GM12864 (cell line): Measurements from ENCODE around the gene FES.
A peak's percentile ranks its signal among the peaks of the same experiment; 100 is the strongest.

Experiments used
- DNase-seq: peaks from one replicate; pipeline ENCODE4 v3.0.0-alpha.2; 2011; ENCODE audit warnings: low read depth
- H3K4me3 ChIP-seq: 2 replicates; pipeline ENCODE4 v1.5.1; 2011; ENCODE audit warnings: mild to moderate bottlenecking, low read depth, low read length, control low read depth
- CTCF ChIP-seq: IDR thresholded peaks from 2 replicates; pipeline ENCODE4 v1.5.1; 2011; ENCODE audit warnings: low read depth, mild to moderate bottlenecking, moderate library complexity, low read length, control low read depth, inconsistent platforms; ENCODE audit errors: missing control alignments

FES gene

GRCh38 chr15:90901175-90902039 is 17.1 kb downstream of the FES start:
- no peak for TF ChIP-seq CTCF
- H3K4me3 ChIP-seq = peak overlapping the region; percentile 84
- peak; percentile 16 for DNase-seq

DNA sequence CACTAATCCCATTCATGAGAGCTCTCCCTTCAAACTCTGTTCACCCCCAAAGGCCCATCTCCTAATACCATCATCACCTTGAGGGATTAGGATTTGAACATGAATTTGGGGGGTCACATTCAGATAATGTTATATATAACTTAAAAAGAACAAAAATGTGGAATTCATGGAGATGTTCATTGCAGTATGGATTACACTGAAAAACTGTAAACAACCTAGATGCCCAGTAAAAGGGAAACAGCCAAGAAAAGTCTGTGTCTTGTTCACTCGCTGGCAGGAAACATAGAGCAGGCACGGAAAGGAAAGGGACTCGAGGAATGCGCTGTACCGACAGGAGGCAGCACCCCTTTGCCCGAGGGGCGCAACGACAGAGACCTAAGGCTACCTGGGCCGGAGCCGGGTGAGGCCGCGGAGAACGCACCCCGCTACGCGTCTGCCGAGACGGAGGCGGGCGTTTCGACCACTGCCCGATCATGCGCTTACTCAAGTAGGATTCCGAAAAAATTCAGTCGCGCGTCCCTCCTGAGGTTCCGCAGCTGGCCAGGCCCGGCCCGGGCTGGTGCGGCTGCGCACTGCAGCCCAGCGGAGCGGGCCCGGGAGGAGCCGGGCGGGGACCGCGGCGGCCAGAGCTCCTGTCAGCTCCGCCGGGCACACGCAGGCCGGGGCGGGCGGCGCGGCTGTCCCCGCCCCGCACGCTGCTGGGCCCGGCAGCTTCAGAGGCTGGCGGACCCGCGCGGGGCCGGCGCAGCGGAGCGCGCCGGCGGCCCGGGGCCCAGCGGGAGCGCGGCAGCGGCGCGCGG is 17.9 kb downstream of the FES start:
- peak overlapping the region; percentile 84 for H3K4me3 ChIP-seq
- TF ChIP-seq CTCF = peak; percentile 83
- DNase-seq = peak; percentile 52

- TF ChIP-seq CTCF = no peak
- peak within 1 kb of the TSS; percentile 84 for H3K4me3 ChIP-seq
- DNase-seq = peak; percentile 69
These were observed 18.8 kb downstream of the FES start, which contains the start of gene MAN2A2 for GRCh38 chr15:90902840-90903732. Gene MAN2A2, plus strand, starts transcription at chr15:90903302. Its CDS starts 906 bp downstream, at chr15:90904208.

GRCh38 chr15:90903733-90904536 is 19.6 kb downstream of the FES start:
- DNase-seq = no peak
- peak overlapping the region; percentile 84 for H3K4me3 ChIP-seq
- no peak for TF ChIP-seq CTCF

GRCh38 chr15:90904746-90905145 is 20.4 kb downstream of the FES start:
- no peak for DNase-seq
- H3K4me3 ChIP-seq = no peak overlapping the region
- no peak for TF ChIP-seq CTCF
